ENCODE data around the gene HNRNPA2B1. TPM values are rescaled to one million over a fixed set of nuclear protein-coding genes. Genes with fewer than 3 reads are reported as not detected.
A peak's percentile ranks its signal among the peaks of the same experiment; 100 is the strongest.

The HNRNPA2B1 gene
- total RNA-seq, 2 donors from 2014 or later = 447 to 769 TPM

DNA sequence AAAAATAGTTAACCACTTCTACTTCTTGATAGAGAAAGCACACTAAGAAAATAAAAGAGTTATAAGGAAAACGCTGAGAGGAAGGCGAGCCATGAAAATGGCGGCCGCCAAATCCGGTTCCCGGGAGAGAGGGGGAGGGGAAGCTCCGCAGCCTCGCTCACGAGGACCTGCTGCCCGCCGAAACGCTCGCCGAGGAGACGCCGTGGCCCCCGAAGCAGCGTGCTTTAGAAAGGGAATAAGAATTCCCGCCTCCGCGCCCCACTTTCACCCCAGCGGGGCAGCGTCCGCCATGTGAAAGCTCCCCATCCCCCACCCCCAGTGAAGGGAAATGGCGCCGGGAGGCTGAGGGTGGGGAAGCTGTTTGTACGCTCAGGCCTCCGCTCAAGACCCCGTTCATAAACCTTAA, 505 bp downstream of the HNRNPA2B1 start:
- peaks cover 15% of the 10 kb centered on the region for H3K4me1 ChIP-seq
- intact Hi-C loops (cut with DNase I) = no loop called here

GRCh38 chr7:26199301-26200037, 1.1 kb downstream of the HNRNPA2B1 start:
- intact Hi-C loops (cut with DNase I) = loop anchor here (5.0 to 10.0 kb wide), 3 partner anchors 107 to 315 kb away; no protein-coding TSS in a partner anchor
- TF ChIP-seq, protein P1, sequence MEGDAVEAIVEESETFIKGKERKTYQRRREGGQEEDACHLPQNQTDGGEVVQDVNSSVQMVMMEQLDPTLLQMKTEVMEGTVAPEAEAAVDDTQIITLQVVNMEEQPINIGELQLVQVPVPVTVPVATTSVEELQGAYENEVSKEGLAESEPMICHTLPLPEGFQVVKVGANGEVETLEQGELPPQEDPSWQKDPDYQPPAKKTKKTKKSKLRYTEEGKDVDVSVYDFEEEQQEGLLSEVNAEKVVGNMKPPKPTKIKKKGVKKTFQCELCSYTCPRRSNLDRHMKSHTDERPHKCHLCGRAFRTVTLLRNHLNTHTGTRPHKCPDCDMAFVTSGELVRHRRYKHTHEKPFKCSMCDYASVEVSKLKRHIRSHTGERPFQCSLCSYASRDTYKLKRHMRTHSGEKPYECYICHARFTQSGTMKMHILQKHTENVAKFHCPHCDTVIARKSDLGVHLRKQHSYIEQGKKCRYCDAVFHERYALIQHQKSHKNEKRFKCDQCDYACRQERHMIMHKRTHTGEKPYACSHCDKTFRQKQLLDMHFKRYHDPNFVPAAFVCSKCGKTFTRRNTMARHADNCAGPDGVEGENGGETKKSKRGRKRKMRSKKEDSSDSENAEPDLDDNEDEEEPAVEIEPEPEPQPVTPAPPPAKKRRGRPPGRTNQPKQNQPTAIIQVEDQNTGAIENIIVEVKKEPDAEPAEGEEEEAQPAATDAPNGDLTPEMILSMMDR (IDR thresholded peaks at IDR 0.05) = no peak
- H3K4me1 ChIP-seq = peaks cover 15% of the 10 kb centered on the region

More for the DNA sequence above, 505 bp downstream of the HNRNPA2B1 start:
- DNase-seq = peak; percentile 82
- Histone ChIP-seq H3K27ac (peak overlapping the region; percentile 100), H3K27me3 (no peaks in the 10 kb centered on the region), H3K9ac (ENCODE audit: low read depth in 2 of 2, low read length in 2 of 2) (peak overlapping the region; percentile 98 to 99), H3K36me3 (peaks cover 15% of the 10 kb centered on the region), H3K9me3 (no peaks in the 10 kb centered on the region), H3K4me3 (peak overlapping the region; percentile 90)
- TF ChIP-seq, protein P1 (IDR thresholded peaks at IDR 0.05) = no peak

DNA sequence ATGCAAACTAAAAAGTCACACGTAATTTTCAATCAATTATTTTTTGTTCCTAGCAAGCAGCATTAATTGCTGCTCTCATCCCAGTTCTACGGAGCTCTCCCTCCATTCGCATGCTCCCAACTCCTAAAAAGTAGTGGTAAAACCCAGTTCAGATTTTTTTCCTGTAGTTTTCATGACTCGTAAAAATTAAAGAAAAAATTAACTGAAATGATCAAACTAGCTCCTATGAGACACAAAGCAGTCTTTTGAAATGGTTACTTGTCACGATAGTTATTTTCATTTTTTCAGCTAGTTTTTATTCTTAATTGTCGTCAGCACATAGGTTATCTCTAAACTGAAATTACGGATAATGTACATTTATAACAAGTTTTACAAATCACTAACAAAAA, 1.8 kb downstream of the HNRNPA2B1 start:
- H3K27me3 ChIP-seq = no peaks in the 10 kb centered on the region

More at GRCh38 chr7:26199301-26200037, 1.1 kb downstream of the HNRNPA2B1 start:
- DNase-seq = peak; percentile 67
- peaks cover 18% of the 10 kb centered on the region for H3K36me3 ChIP-seq
- peak overlapping the region; percentile 90 for H3K4me3 ChIP-seq
- no peaks in the 10 kb centered on the region for H3K9me3 ChIP-seq
- peak overlapping the region; percentile 98 to 99 for H3K9ac ChIP-seq (ENCODE audit: low read depth in 2 of 2, low read length in 2 of 2)
- no peaks in the 10 kb centered on the region for H3K27me3 ChIP-seq
- H3K27ac ChIP-seq = peak overlapping the region; percentile 100

GRCh38 chr7:26198133-26198780, 2.3 kb downstream of the HNRNPA2B1 start:
- no peaks in the 10 kb centered on the region for H3K27me3 ChIP-seq
- H3K4me3 ChIP-seq = peak overlapping the region; percentile 90
- intact Hi-C loops (cut with DNase I) = loop anchor here (5.0 to 10.0 kb wide), 3 partner anchors 106 to 313 kb away; no protein-coding TSS in a partner anchor
- H3K4me1 ChIP-seq = peaks cover 20% of the 10 kb centered on the region
- H3K27ac ChIP-seq = peak overlapping the region; percentile 100
- DNase-seq = peak; percentile 39
- TF ChIP-seq, protein P1 (IDR thresholded peaks at IDR 0.05) = peak; percentile 80
- H3K9ac ChIP-seq (ENCODE audit: low read depth in 2 of 2, low read length in 2 of 2) = peak overlapping the region; percentile 45 to 99
- H3K9me3 ChIP-seq = no peaks in the 10 kb centered on the region
- peaks cover 28% of the 10 kb centered on the region for H3K36me3 ChIP-seq

More for the DNA sequence above, 1.8 kb downstream of the HNRNPA2B1 start:
- TF ChIP-seq, protein P1 (IDR thresholded peaks at IDR 0.05) = no peak
- Histone ChIP-seq H3K9ac (ENCODE audit: low read depth in 2 of 2, low read length in 2 of 2) (peak overlapping the region; percentile 45 to 99), H3K36me3 (peaks cover 25% of the 10 kb centered on the region), H3K9me3 (no peaks in the 10 kb centered on the region), H3K27ac (peak overlapping the region; percentile 100), H3K4me1 (peaks cover 15% of the 10 kb centered on the region), H3K4me3 (peak overlapping the region; percentile 90)
- intact Hi-C loops (cut with DNase I) = loop anchor here (5.0 to 10.0 kb wide), 3 partner anchors 106 to 314 kb away; no protein-coding TSS in a partner anchor
- DNase-seq = no peak
